H9 (cell line): ENCODE data around the gene TSPAN31. TPM values are rescaled to one million over a fixed set of nuclear protein-coding genes. Genes with fewer than 3 reads are reported as not detected.

Experiments
- DNase-seq: peaks from one replicate; pipeline ENCODE4 v3.0.0-alpha.2; 2017
- H2AFZ ChIP-seq: one replicate; pipeline ENCODE4 v1.6.1; 2013; ENCODE audit warnings: mild to moderate bottlenecking, low read length, control low read depth, moderate library complexity
- H2AK5ac ChIP-seq: 2 replicates; pipeline ENCODE4 v1.6.1; 2013; ENCODE audit warnings: low read length, control low read depth, mixed read lengths; ENCODE audit not compliant: insufficient read length
- H2BK120ac ChIP-seq: one replicate; pipeline ENCODE4 v1.6.1; 2013; ENCODE audit warnings: low read depth, mild to moderate bottlenecking, low read length, control low read depth, inconsistent platforms; ENCODE audit not compliant: poor library complexity, severe bottlenecking
- H2BK12ac ChIP-seq: 2 replicates; pipeline ENCODE4 v1.6.1; 2013; ENCODE audit warnings: low read length, control low read depth, mixed read lengths, low read depth; ENCODE audit not compliant: insufficient read length
- H2BK15ac ChIP-seq: 2 replicates; pipeline ENCODE4 v1.6.1; 2013; ENCODE audit warnings: low read depth, low read length, control low read depth
- H2BK20ac ChIP-seq: one replicate; pipeline ENCODE4 v1.6.1; 2013; ENCODE audit warnings: low read depth, mild to moderate bottlenecking, low read length, control low read depth, inconsistent platforms; ENCODE audit not compliant: poor library complexity, severe bottlenecking
- H2BK5ac ChIP-seq: 2 replicates; pipeline ENCODE4 v1.6.1; 2013; ENCODE audit warnings: low read length, control low read depth, mixed read lengths; ENCODE audit not compliant: insufficient read length
- H3K14ac ChIP-seq: 2 replicates; pipeline ENCODE4 v1.6.1; 2013; ENCODE audit warnings: low read length, control low read depth; ENCODE audit not compliant: insufficient read depth
- H3K18ac ChIP-seq: 2 replicates; pipeline ENCODE4 v1.6.1; 2013; ENCODE audit warnings: low read depth, mild to moderate bottlenecking, mixed read lengths, low read length, control low read depth; ENCODE audit not compliant: insufficient read length
- H3K23ac ChIP-seq: 2 replicates; pipeline ENCODE4 v1.6.1; 2013; ENCODE audit warnings: low read length, control low read depth, mixed read lengths, low read depth; ENCODE audit not compliant: insufficient read length
- H3K23me2 ChIP-seq: 2 replicates; pipeline ENCODE4 v1.6.1; 2013; ENCODE audit warnings: low read depth, mild to moderate bottlenecking, mixed read lengths, low read length, control low read depth; ENCODE audit not compliant: insufficient read length, poor library complexity, severe bottlenecking
- H3K27ac ChIP-seq: 2 replicates; pipeline ENCODE4 v1.5.1; 2013; ENCODE audit warnings: low read length, control low read depth, mixed read lengths, low read depth; ENCODE audit not compliant: insufficient read length
- H3K27me3 ChIP-seq: 2 replicates; pipeline ENCODE4 v1.6.1; 2013; ENCODE audit warnings: low read length, control low read depth, inconsistent platforms; ENCODE audit not compliant: insufficient read depth
- H3K4ac ChIP-seq: 2 replicates; pipeline ENCODE4 v1.6.1; 2013; ENCODE audit warnings: low read depth, mild to moderate bottlenecking, control low read depth, inconsistent platforms, low read length, moderate library complexity
- H3K4me1 ChIP-seq: 2 replicates; pipeline ENCODE4 v1.6.1; 2013; ENCODE audit warnings: low read length, control low read depth, inconsistent platforms; ENCODE audit not compliant: insufficient read depth
- H3K4me2 ChIP-seq: 2 replicates; pipeline ENCODE4 v1.6.1; 2013; ENCODE audit warnings: low read length, control low read depth, mixed read lengths; ENCODE audit not compliant: insufficient read length, insufficient read depth
- H3K56ac ChIP-seq: 2 replicates; pipeline ENCODE4 v1.6.1; 2013; ENCODE audit warnings: low read depth, mild to moderate bottlenecking, mixed read lengths, low read length, control low read depth; ENCODE audit not compliant: insufficient read length
- H3K79me1 ChIP-seq: 2 replicates; pipeline ENCODE4 v1.6.1; 2013; ENCODE audit warnings: low read depth, mild to moderate bottlenecking, moderate library complexity, low read length, control low read depth, inconsistent platforms; ENCODE audit not compliant: insufficient read depth, poor library complexity, severe bottlenecking
- H3K79me2 ChIP-seq: 2 replicates; pipeline ENCODE4 v1.6.1; 2013; ENCODE audit warnings: low read length, control low read depth, inconsistent platforms; ENCODE audit not compliant: insufficient read depth
- H3K9ac ChIP-seq: 2 replicates; pipeline ENCODE4 v1.6.1; 2013; ENCODE audit warnings: low read length, control low read depth, mixed read lengths; ENCODE audit not compliant: insufficient read length; ENCODE audit errors: extremely low read depth
- H3K9me3 ChIP-seq: one replicate; pipeline ENCODE4 v1.6.1; 2013; ENCODE audit warnings: low read depth, low read length, inconsistent platforms; ENCODE audit not compliant: control insufficient read depth
- H3T11ph ChIP-seq: one replicate; pipeline ENCODE4 v1.6.1; 2013; ENCODE audit warnings: mild to moderate bottlenecking, low read length, control low read depth, inconsistent platforms
- H4K20me1 ChIP-seq: one replicate; pipeline ENCODE4 v1.6.1; 2013; ENCODE audit not compliant: control insufficient read depth, insufficient read length, insufficient read depth
- H4K5ac ChIP-seq: 2 replicates; pipeline ENCODE4 v1.6.1; 2013; ENCODE audit warnings: low read depth, mild to moderate bottlenecking, mixed read lengths, low read length, control low read depth; ENCODE audit not compliant: insufficient read length
- H4K8ac ChIP-seq: replicated peaks from 2 replicates; pipeline ENCODE4 v1.6.1; 2013; ENCODE audit warnings: low read length, control low read depth, mixed read lengths, low read depth; ENCODE audit not compliant: insufficient read length
- H4K91ac ChIP-seq: 2 replicates; pipeline ENCODE4 v1.6.1; 2013; ENCODE audit warnings: low read depth, mild to moderate bottlenecking, moderate library complexity, mixed read lengths, low read length, control low read depth; ENCODE audit not compliant: insufficient read length
- H3K27ac Mint-ChIP-seq, 3 experiments: 2 replicates in 2 of 3; 3 replicates in 1 of 3; pipeline ENCODE4 v1.8.0; 2020 to 2021; ENCODE audit warnings: mixed read lengths in 3 of 3, mild to moderate bottlenecking in 1 of 3, moderate library complexity in 1 of 3
- H3K27me3 Mint-ChIP-seq: 2 replicates; pipeline ENCODE4 v1.8.0; 2021; ENCODE audit warnings: low read depth, mild to moderate bottlenecking, moderate library complexity, mixed read lengths
- H3K36me3 Mint-ChIP-seq, 3 experiments: 2 replicates in 2 of 3; 3 replicates in 1 of 3; pipeline ENCODE4 v1.8.0; 2020 to 2021; ENCODE audit warnings: low read depth in 3 of 3, mixed read lengths in 3 of 3; ENCODE audit not compliant: insufficient read depth in 1 of 3
- H3K4me1 Mint-ChIP-seq, 2 experiments: 2 replicates each; pipeline ENCODE4 v1.8.0; 2020; ENCODE audit warnings: mixed read lengths in 2 of 2
- H3K4me3 Mint-ChIP-seq, 2 experiments: 2 replicates in 1 of 2; 3 replicates in 1 of 2; pipeline ENCODE4 v1.8.0; 2020 to 2021; ENCODE audit warnings: mild to moderate bottlenecking in 2 of 2, mixed read lengths in 2 of 2, moderate library complexity in 1 of 2
- H3K9me3 Mint-ChIP-seq, 2 experiments: 2 replicates in 1 of 2; 3 replicates in 1 of 2; pipeline ENCODE4 v1.8.0; 2020; ENCODE audit warnings: mild to moderate bottlenecking in 2 of 2, mixed read lengths in 2 of 2, moderate library complexity in 1 of 2
- CTCF ChIP-seq: fragments of 200-600 bp; sonication (generic); conservative IDR thresholded peaks from 3 replicates; pipeline ENCODE4 v1.8.0; 2021; ENCODE audit warnings: antibody characterized with exemption, mild to moderate bottlenecking
- WGBS: extraction: QIAGEN DNeasy Blood & Tissue Kit; methylation state at CpG from one replicate; pipeline ENCODE4 v1.1.7; 2013; ENCODE audit warnings: missing lambda C conversion rate, low lambda C conversion rate, mixed read lengths; ENCODE audit not compliant: insufficient read length; ENCODE audit errors: extremely low coverage; 5-methylcytosine and 5-hydroxymethylcytosine counted together
- total RNA-seq: library from RNA; stranded (reverse); gene quantifications from 2 replicates; pipeline ENCODE4 v1.2.1, GENCODE V29; 2021

TSPAN31 gene
- total RNA-seq, 1 experiment from 2014 or later, result 20.0 TPM

GRCh38 chr12:57695770-57696432 is 48.9 kb upstream of the TSPAN31 start:
- no peak overlapping the region for H3K18ac ChIP-seq
- no peak overlapping the region for H4K91ac ChIP-seq
- H3K27ac ChIP-seq, result no peak overlapping the region
- H3K79me1 ChIP-seq, result no peaks in the 10 kb centered on the region
- H4K5ac ChIP-seq, result no peak overlapping the region
- H2BK20ac ChIP-seq, result no peak overlapping the region
- no peaks in the 10 kb centered on the region for H3K4me1 ChIP-seq
- H3K4me2 ChIP-seq, result no peak overlapping the region
- H4K8ac ChIP-seq, result no peak overlapping the region
- H3K4me3 Mint-ChIP-seq, result no peak overlapping the region
- H2BK5ac ChIP-seq, result no peak overlapping the region
- H3K9me3 ChIP-seq, result no peaks in the 10 kb centered on the region
- no peaks in the 10 kb centered on the region for H3K4me1 Mint-ChIP-seq
- no peak overlapping the region for H3K14ac ChIP-seq
- H2AK5ac ChIP-seq, result no peak overlapping the region
- no peak overlapping the region for H3K27ac Mint-ChIP-seq
- H3K36me3 Mint-ChIP-seq, result peaks cover 2 to 20% (median 16%) of the 10 kb centered on the region in 3 experiments; a peak in 6 of 7 replicates
- WGBS, result no CpG with 5 or more reads among the region's 11 CpGs
- no peaks in the 10 kb centered on the region for H3K27me3 ChIP-seq
- no peak overlapping the region for H3K56ac ChIP-seq
- H3T11ph ChIP-seq, result no peak overlapping the region
- TF ChIP-seq CTCF, result no peak
- no peak overlapping the region for H2BK120ac ChIP-seq
- H3K27me3 Mint-ChIP-seq, result peaks cover 3% of the 10 kb centered on the region
- H3K79me2 ChIP-seq, result no peaks in the 10 kb centered on the region
- no peak for DNase-seq
- H2BK12ac ChIP-seq, result no peak overlapping the region
- no peak overlapping the region for H3K4ac ChIP-seq
- no peaks in the 10 kb centered on the region for H4K20me1 ChIP-seq
- peaks cover 0 to 4% of the 10 kb centered on the region in 2 experiments; a peak in 2 of 5 replicates for H3K9me3 Mint-ChIP-seq
- H2BK15ac ChIP-seq, result no peak overlapping the region
- H3K23me2 ChIP-seq, result peaks cover 4% of the 10 kb centered on the region
- no peak overlapping the region for H3K23ac ChIP-seq
- H2AFZ ChIP-seq, result no peak overlapping the region
- no peak overlapping the region for H3K9ac ChIP-seq
